Measurements from ENCODE around the gene PLAA. TPM values are rescaled to one million over a fixed set of nuclear protein-coding genes. Genes with fewer than 3 reads are reported as not detected.
A peak's percentile ranks its signal among the peaks of the same experiment; 100 is the strongest.

PLAA gene
- 10 to 100 TPM; 30.1 to 34.1 TPM for total RNA-seq
- 17.2 TPM for polyA plus RNA-seq (2013, experiment 1 of 2)
- 20.8 TPM for polyA plus RNA-seq (2013, experiment 2 of 2)
- 30.1 to 138 (median 49.8) reads per million in 172 experiments for total RNA-seq

DNA sequence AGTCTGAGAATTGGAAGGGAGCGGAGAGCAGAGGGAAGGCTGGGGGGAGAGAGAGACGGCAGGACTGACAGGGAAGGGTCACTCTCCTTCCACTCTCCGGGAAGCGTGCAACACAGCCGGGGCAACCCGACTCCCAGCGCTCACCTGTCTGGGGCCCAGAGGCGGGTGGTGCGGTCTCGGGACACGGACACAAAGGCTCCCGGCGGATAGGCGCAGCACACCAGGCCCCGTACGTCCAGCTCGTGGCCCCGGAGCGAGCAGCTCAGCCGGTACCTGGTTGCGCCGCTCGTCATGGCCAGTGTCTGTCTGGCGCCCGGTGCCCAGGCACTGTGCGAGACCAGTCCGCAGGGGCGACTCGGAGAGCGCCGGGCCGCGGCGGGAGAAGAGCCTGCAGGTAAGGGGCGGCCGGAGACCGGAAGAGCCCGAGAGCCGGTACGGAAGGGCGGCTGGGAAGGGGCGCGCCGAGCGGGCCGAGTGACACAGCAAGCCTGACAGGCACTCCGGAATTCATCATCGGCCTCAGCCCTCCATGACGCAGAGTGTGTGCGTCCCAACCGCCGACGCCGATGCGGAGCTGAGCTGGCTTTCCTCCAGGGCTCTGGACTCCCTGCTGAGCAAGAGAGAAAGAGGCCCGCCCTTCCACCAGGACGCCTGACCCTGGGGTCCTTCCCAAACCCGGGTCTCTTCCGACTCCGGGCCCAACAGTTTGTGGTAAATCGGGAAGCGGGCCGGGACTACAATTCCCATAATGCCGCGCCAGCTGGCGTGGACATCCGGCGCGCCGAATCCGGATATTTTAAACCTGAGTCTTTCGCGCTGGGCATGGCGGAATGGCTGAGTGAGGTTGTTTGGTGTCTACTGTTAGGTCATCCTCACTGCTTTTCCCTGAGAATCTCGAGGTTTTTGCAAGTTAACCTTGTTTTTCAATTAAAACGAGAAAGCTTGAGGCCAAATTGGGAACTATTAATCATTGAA is at the start of gene PLAA:
PLAA (minus strand) TSS at position 490 of the 975 bp plus-strand sequence; CDS start at position 293, 197 bp downstream.
- peak within 1 kb of the TSS; percentile 100 for H3K27ac Mint-ChIP-seq
- peak within 1 kb of the TSS; percentile 99 for H3K4me3 Mint-ChIP-seq
- H3K36me3 Mint-ChIP-seq (ENCODE audit: low read depth), result peaks cover 22% of the 10 kb centered on the region
- Histone ChIP-seq H3K36me3 (ENCODE audit: insufficient read depth, low read length) (no peaks in the 10 kb centered on the region), H3K4me3 (ENCODE audit: low read length) (peak within 1 kb of the TSS; percentile 94), H3K9me3 (ENCODE audit: control insufficient read depth in 1 of 2, insufficient read depth in 1 of 2, low read length in 2 of 2) (no peaks in the 10 kb centered on the region), H3K27me3 (ENCODE audit: control insufficient read depth in 1 of 2, insufficient read depth in 2 of 2, low read length in 2 of 2) (no peaks in the 10 kb centered on the region), H3K4me1 (ENCODE audit: insufficient read depth, low read length) (peaks cover 24% of the 10 kb centered on the region), H3K27ac (ENCODE audit: low read depth in 1 of 2, low read length in 2 of 2) (peak within 1 kb of the TSS; percentile 97 to 99)
- ChIA-PET CTCF (interaction anchor here (1.3 to 3.8 kb wide), 2 partner anchors 9 to 55 kb away, joined by 8 to 18 read pairs; partner anchors contain the start of genes CAAP1 and IFT74), POLR2A (interaction anchor here (1.0 to 2.6 kb wide), 4 partner anchors 9 to 109 kb away, joined by 3 to 49 read pairs (median 22); partner anchors contain the start of genes CAAP1 and IFT74)
- no peaks in the 10 kb centered on the region for H3K9me3 Mint-ChIP-seq
- peak; percentile 65 to 93 (median 78) for DNase-seq
- peaks cover 51% of the 10 kb centered on the region for H3K4me1 Mint-ChIP-seq (ENCODE audit: low read depth)
- intact Hi-C loops (cut with DNase I, micrococcal nuclease), result loop anchor here (1.0 kb wide), 2 partner anchors 9 to 55 kb away; partner anchors contain the start of genes IFT74 (in 2 of the 2) and CAAP1 (in 1 of the 2)
- TF ChIP-seq, protein P1, sequence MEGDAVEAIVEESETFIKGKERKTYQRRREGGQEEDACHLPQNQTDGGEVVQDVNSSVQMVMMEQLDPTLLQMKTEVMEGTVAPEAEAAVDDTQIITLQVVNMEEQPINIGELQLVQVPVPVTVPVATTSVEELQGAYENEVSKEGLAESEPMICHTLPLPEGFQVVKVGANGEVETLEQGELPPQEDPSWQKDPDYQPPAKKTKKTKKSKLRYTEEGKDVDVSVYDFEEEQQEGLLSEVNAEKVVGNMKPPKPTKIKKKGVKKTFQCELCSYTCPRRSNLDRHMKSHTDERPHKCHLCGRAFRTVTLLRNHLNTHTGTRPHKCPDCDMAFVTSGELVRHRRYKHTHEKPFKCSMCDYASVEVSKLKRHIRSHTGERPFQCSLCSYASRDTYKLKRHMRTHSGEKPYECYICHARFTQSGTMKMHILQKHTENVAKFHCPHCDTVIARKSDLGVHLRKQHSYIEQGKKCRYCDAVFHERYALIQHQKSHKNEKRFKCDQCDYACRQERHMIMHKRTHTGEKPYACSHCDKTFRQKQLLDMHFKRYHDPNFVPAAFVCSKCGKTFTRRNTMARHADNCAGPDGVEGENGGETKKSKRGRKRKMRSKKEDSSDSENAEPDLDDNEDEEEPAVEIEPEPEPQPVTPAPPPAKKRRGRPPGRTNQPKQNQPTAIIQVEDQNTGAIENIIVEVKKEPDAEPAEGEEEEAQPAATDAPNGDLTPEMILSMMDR (IDR thresholded peaks at IDR 0.05), result no peak
- ATAC-seq (ENCODE audit: poor library complexity), result peak; percentile 94
- H3K27me3 Mint-ChIP-seq, result peaks cover 3% of the 10 kb centered on the region

DNA sequence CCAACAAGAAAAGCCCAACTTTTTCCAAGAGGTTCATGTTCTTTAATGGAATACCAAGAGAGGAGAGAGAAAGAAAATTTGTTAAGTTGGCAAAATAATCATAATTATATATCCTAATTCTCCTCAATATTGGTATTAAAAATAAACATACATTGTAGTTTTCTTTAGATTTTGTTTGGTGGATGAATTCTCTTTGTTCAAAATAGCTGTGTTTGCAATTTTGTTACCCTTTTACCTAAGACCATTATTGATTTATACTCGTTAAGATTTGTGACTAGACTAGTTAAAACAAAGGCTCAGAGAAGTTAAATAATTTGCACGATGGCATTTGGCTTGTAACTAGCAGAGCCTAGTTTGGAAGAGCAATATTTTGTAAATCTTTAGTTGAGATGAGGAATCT is 48.8 kb upstream of the PLAA start:
- H3K27me3 Mint-ChIP-seq, result no peaks in the 10 kb centered on the region

DNA sequence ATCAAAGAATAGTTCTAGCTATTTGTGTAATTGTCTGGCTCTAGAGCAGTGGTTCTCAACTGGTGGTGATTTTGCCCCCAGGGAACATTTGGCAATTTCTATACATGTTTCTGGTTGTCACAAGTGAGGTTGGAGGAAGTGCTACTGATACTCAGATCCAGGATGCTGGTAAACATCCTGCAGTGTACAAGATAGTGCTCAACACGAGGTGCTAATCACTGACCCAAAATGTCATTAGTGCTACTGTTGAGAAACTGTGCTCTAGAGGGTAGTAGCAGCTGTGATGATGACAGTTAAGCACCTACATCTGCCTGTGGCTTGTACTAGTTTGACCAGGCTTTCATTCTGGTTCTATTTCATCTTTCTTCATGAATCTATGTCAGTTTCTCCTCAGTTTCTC is 36.3 kb upstream of the PLAA start:
- POLR2A ChIA-PET, result no interaction called here
- H3K4me1 Mint-ChIP-seq (ENCODE audit: low read depth), result no peaks in the 10 kb centered on the region
- Histone ChIP-seq H3K27me3 (ENCODE audit: control insufficient read depth in 1 of 2, insufficient read depth in 2 of 2, low read length in 2 of 2) (no peaks in the 10 kb centered on the region), H3K4me3 (ENCODE audit: low read length) (no peak overlapping the region), H3K9me3 (ENCODE audit: control insufficient read depth in 1 of 2, insufficient read depth in 1 of 2, low read length in 2 of 2) (no peaks in the 10 kb centered on the region), H3K27ac (ENCODE audit: low read depth in 1 of 2, low read length in 2 of 2) (no peak overlapping the region), H3K36me3 (ENCODE audit: insufficient read depth, low read length) (peaks cover 8% of the 10 kb centered on the region), H3K4me1 (ENCODE audit: insufficient read depth, low read length) (no peaks in the 10 kb centered on the region)
- intact Hi-C loops (cut with DNase I, micrococcal nuclease), result no loop called here
- no peak for DNase-seq
- no peak for ATAC-seq (ENCODE audit: poor library complexity)
- CTCF ChIA-PET, result no interaction called here
- TF ChIP-seq, protein P1 (IDR thresholded peaks at IDR 0.05), result no peak
- H3K4me3 Mint-ChIP-seq, result no peak overlapping the region
- H3K27me3 Mint-ChIP-seq, result no peaks in the 10 kb centered on the region
- H3K27ac Mint-ChIP-seq, result no peak overlapping the region
- no peaks in the 10 kb centered on the region for H3K9me3 Mint-ChIP-seq
- H3K36me3 Mint-ChIP-seq (ENCODE audit: low read depth), result peaks cover 32% of the 10 kb centered on the region

More for the DNA sequence above, 48.8 kb upstream of the PLAA start:
- ChIA-PET POLR2A (no interaction called here), CTCF (no interaction called here)
- Histone ChIP-seq H3K9me3 (ENCODE audit: control insufficient read depth in 1 of 2, insufficient read depth in 1 of 2, low read length in 2 of 2) (no peaks in the 10 kb centered on the region), H3K27ac (ENCODE audit: low read depth in 1 of 2, low read length in 2 of 2) (no peak overlapping the region), H3K4me3 (ENCODE audit: low read length) (no peak overlapping the region), H3K4me1 (ENCODE audit: insufficient read depth, low read length) (no peaks in the 10 kb centered on the region), H3K36me3 (ENCODE audit: insufficient read depth, low read length) (no peaks in the 10 kb centered on the region), H3K27me3 (ENCODE audit: control insufficient read depth in 1 of 2, insufficient read depth in 2 of 2, low read length in 2 of 2) (no peaks in the 10 kb centered on the region)
- TF ChIP-seq, protein P1 (IDR thresholded peaks at IDR 0.05), result no peak
- H3K9me3 Mint-ChIP-seq, result no peaks in the 10 kb centered on the region
- H3K27ac Mint-ChIP-seq, result no peak overlapping the region
- no peak overlapping the region for H3K4me3 Mint-ChIP-seq
- H3K4me1 Mint-ChIP-seq (ENCODE audit: low read depth), result no peaks in the 10 kb centered on the region
- peaks cover 3% of the 10 kb centered on the region for H3K36me3 Mint-ChIP-seq (ENCODE audit: low read depth)
- no peak for DNase-seq
- no peak for ATAC-seq (ENCODE audit: poor library complexity)
- intact Hi-C loops (cut with DNase I, micrococcal nuclease), result no loop called here
